ENCODE data around the gene CLINT1.
A peak's percentile ranks its signal among the peaks of the same experiment; 100 is the strongest.

Gene CLINT1

DNA sequence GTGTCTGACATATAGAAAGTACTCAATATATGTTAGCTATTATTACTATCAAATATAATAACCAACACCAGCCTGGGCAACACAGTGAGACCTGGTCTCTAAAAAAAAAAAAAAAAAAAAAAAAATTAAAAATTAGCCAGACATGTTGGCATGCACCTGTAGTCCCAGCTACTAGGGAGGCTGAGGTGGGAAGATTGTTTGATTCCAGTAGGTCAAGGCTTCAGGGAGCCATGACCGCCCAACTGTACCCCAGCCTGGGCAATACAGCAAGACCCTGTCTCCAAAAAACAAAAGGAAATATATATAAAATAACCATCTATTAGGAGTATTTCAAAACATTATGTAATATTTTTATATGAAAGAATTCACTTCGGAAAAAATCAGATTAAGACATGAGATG is 40.6 kb downstream of the CLINT1 start:
- DNase-seq, result no peak

DNA sequence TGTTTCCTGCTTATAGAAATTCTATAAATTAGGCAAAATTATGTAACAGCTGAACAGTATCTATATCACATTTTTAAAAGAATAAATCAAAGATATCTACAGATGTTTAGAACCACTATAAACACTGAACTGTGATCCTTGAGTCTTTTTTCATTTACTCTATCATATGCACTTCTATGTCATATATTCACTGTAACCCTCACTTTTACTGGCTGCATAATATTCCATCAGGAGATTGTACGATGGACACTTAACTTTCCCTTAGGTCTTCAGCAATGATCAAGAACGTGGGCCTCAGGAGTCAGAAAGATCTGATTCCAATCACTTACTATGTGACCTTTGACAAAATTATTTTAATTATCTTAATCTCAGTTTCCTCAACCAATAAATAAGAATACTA is 41.0 kb downstream of the CLINT1 start:
- DNase-seq, result no peak

DNA sequence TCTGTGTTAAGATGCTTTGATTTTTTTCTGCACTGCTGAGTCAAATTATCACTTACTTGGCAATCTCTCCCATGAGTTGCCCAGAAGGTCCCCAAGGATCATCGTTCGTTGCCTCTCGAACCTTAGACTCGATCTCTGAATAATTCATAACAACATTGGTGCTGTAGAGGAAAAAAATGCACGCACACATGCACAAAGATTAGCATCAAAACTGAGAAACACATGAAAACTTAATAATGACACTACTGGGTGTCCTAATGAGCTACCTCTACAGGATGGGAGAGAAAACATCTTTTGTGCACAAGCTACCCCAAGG is 41.6 kb downstream of the CLINT1 start:
- DNase-seq, result no peak

DNA sequence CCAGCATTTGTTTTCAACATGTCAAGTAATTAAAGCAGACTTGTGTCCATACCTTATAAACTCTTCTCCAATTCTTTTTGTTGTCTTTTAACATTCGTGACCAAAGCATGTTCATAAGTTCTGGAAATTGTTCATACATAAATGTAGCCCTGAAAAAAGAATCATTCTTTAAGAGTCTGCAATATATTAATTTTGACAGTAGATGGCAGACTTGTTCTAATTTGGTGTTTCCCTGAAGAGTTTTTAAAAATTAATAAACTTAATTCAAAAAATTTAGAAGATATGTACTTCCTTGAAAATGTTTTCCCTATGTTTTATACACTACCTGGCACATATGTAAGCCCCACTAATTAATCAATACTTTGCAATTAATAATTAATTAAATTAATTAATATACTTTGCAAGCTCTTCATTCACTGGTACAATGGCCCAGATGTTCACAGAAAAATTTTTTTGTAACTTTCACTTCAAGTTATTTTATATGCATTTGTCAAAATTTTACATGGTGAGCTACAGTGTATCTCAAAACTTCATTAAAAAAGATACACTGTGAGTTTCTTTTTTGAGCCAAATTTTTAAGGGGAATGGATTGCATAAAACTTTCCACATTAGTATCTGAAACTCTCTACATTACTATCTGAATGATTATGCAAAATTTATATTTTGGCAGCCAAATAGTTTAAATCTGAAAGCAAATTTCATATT is 42.1 kb downstream of the CLINT1 start:
- DNase-seq, result peak; percentile 28

DNA sequence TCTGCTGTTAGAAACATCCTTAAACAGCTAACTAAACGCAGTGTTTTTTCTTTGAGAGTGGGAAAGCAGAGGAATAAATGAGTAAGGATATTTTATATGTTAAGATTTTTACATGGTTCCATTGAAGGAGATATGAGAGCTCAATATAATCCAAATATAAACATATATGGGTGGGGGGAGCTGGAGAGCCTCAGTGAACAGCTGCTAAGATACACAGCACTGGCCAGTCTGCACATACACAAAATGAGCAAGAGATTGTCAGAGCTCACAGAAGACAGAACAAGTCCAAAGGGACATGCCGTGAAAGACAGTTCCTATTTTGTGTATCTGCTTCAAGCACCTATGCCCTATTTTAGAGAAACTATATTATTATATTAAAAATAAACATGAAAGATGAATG is 46.9 kb downstream of the CLINT1 start:
- no peak for DNase-seq

DNA sequence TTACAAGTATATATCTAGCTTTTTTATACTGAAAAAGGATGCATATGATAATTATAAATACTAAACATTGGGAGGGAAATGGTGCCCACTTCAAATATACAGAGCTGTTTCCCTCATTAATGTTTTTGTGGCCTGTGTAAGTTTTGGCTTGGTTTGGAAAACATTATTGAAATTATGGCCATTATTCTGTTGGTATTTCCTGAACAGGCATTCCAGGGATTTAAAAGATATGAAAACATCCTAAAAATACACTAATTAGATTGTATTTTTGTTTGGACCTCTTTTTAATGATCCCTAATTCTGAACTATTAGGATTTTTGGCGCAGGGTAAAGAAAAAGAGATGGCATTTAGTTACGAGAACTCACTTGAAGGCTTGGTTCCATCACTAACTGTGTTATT is 50.9 kb downstream of the CLINT1 start:
- DNase-seq, result no peak

DNA sequence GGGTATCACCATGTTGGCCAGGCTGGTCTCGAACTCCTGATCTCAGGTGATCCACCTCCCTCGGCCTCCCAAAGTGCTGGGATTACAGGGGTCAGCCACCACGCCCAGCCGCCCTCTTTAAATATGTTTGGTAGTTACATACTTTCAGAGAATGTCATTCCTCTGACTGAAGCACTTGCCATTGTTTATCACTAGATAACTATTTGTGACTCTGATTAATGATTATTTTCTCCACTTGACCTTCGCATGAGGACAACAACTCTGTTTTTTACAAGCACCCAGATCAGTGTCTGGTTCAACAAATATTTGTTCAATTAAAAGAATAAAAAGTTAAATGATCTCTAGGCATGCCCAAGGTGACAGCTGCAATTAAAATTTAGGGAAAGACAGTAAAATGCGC is 56.2 kb downstream of the CLINT1 start:
- DNase-seq, result no peak

DNA sequence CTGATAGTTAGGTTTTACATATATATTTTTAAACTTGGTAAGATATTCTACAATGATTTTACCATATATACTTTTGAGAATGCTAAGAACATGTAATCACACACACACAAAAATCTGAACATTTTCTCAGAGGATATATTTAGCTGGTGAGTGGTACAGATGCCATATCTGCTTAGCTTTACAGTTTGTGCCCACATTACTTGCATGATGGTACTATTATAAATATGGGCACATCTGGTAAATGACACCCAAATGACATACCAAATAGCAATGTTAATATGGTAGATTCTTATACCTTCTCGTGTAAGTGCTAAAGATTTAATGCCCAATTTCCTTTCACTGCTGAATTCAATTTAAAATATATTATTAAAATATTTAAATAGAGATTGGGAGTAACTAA is 58.8 kb downstream of the CLINT1 start:
- no peak for DNase-seq

DNA sequence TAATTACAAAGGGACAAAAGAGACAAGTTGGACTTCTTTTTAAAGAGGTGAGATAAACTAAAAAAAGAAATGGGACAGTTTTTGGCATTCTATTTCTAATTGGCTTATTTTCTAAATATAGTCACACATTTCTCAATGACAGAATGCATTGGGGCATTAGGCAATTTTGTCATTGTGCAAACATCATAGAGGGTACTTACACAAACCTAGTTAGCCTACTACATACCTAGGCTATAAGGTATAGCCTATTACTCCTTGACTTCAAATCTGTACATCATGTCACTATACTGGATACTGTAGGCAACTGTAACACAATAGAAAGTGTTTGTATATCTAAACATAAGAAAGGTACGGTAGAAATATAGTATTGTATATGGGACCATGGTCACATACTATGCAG is 59.4 kb downstream of the CLINT1 start:
- no peak for DNase-seq

DNA sequence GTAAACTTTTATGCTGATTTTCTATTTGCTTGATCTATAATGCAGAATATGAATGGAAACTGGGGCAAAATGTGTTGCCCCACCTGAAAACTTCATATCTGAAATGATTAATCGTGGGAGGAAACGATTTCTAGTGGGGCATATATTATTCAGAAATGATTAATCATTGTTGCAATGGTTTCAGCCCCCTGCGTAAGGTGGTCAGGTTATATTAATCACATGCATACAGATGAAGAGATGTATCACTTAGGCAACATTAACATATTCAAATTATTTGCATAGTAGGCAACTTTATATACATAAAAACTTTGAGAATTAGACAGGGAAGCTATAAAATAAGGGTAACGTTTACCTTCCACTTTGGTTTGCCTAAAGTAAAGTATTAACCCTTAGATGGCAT is 65.6 kb downstream of the CLINT1 start:
- DNase-seq, result no peak

DNA sequence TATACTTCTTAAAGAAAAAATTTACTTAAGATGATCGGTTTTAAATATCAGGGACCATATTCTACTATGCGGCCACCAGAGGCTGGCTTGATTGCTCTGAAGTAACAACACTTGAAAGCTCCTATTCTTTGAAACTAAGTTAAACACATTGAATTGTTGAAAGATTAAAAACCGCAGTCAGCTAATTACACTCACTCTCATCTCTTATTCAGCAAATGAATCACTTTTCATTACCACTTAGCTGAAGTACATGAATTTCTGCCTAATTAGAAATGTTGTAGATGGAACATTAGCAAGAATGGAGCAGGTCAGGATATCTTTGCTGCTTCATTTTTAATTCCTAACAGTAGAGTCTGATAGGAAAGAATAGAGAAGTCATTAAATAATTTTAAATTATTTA is 73.1 kb downstream of the CLINT1 start:
- DNase-seq, result no peak

DNA sequence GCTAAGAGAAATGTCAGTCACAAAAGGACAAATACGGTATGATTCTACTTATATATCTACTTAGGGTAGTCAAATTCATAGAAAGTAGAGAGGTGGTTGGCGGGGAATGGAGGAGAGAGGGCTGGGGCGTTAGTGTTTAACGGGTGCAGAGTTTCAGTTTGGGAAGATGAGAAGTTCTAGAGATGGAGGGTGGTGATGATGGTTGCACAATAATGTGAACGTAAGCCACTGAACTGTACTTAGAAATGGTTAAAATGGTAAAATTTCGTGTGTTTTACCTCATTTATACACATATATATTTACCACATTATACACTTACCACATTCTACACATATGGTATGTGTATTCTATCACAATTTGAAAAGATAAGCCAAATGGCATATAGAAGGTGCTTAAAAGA is 79.7 kb downstream of the CLINT1 start:
- DNase-seq, result no peak

DNA sequence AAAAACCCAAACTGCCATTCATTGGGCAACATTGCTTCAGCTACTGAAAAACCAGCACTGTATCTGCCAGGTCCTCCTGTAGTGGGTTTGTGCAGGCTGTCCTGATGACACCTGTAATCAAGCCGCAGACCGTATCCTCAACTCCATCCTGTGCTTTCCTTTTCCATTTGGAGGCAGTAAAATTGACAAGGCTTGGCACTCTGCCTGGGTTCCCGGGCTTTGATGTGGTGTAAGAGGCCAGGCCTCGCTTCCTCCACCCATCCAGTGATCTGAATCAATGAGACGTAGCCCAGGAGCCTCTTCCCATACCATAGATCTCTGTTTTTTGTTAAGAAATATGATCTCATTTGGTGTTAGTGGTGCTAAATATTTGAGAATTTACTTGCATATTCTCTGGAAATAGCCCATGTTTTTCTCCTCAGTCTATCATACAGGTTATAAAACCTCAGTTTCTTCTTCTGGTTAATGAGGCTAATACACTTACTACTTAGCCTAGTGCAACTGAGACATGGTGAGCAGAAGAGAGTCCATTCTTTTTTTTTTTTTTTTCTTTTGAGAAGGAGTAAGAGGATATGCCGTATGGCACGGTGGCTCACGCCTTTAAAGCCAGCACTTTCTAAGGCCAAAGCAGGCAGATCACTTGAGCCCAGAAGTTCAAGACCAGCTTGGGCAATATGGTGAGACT is 80.7 kb downstream of the CLINT1 start:
- no peak for DNase-seq

DNA sequence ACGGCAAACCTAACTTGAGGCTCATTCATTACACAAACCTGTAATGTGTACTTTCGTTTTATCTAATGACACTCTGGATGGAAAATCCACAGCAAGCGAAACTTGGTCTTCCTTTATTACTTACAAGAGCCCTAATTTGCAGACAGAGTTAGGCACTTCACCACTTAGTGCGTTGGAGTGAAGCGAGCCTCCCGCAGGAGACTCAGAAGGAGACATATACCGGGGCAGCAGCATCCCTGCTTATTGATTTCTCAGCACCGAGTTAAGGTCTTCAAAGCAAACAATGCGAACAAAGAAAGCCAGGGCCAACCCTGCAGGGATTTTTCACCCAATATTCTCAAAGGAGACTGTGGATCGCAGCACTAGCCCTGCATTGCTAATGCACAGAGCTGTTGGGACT is 86.8 kb downstream of the CLINT1 start:
- DNase-seq, result no peak

DNA sequence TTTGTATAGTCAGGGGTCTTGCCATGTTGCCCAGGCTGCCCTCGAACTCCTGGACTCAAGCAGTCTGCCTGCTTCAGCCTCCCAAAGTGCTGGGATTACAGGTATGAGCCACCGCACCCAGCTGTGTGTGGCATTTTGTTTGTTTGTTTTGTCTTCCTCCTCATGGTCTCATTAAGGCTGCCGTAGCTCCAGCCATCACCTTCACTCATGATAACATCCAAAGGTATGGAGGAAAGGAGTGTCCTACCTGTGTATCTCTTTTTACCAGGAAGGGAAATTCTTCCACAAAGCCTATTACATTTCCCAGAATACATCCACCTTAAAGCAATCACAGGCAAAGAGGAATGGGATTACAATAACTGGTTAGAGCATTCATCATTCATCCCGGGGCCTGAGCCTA is 88.3 kb downstream of the CLINT1 start:
- no peak for DNase-seq

DNA sequence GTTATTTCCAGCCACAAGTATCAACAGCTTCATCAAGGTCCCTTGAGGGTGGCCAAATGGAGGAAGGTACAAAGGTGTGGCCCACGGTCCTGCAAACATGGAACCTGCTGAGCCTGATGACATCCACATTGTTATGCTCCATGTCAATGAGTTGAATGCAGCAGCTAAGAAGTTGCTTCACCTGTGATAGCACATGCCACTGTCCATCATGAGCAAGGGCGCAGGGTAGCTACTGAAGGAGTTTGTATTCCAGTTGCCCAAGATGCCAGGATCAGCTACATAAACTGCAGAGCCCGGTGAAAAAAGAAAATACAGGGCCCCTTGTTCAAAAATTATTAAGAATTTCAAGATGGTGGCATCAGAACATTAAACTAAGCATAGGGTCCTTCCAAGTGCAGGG is 91.3 kb downstream of the CLINT1 start:
- DNase-seq, result no peak

DNA sequence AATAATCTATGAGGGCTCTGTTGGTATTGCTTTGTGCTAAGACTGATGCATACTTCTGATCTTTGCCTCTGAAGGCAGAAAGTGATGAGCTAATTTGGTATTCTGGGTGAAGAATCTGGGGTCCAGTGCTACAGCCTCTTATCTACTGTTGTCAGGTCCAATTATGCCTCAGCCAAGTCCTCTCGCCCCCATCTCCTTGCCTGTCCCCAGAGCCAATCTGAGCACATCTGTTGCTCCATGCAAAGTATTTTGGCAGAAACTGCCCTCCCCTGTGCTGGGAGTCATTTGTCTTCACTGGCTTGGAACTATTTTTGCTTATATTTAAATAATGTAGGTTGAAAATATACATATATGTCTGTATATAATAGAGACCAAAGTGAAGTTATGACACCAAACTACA is 92.0 kb downstream of the CLINT1 start:
- DNase-seq, result no peak

DNA sequence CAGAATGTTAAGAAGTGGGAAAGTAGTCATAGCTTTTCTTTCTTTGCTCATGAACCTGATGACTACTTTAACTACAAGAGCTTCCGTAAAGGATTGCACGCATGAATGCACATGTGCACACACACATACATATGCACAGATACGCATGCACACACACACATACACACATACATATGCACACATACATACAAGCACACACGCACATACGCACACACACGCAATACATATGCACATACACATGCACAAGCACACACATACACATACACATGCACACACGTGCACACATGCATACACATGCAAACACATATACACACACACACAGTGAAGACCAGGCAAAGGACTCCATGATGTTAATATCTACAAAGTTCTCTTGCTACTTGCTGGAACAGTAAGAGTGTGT is 92.5 kb downstream of the CLINT1 start:
- DNase-seq, result no peak

DNA sequence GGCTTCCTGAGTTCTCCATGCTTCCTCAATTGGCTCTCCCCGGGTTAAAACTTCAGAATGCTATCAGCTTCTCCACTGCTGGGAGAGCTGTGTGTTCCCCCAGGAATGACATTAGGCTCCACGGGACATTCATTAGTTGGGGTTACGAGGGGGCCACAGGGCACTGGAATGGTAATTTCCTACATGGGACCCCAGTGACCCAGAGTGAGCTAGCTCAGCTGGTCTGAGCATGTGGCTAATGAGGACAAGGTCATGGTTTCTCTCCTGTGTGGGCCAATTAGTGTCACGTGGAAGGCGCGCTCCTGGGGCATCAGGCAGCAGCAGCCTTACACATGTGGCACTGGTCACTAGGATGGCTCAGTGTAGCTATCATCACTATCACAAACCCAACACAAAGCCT is 94.4 kb downstream of the CLINT1 start:
- DNase-seq, result no peak

DNA sequence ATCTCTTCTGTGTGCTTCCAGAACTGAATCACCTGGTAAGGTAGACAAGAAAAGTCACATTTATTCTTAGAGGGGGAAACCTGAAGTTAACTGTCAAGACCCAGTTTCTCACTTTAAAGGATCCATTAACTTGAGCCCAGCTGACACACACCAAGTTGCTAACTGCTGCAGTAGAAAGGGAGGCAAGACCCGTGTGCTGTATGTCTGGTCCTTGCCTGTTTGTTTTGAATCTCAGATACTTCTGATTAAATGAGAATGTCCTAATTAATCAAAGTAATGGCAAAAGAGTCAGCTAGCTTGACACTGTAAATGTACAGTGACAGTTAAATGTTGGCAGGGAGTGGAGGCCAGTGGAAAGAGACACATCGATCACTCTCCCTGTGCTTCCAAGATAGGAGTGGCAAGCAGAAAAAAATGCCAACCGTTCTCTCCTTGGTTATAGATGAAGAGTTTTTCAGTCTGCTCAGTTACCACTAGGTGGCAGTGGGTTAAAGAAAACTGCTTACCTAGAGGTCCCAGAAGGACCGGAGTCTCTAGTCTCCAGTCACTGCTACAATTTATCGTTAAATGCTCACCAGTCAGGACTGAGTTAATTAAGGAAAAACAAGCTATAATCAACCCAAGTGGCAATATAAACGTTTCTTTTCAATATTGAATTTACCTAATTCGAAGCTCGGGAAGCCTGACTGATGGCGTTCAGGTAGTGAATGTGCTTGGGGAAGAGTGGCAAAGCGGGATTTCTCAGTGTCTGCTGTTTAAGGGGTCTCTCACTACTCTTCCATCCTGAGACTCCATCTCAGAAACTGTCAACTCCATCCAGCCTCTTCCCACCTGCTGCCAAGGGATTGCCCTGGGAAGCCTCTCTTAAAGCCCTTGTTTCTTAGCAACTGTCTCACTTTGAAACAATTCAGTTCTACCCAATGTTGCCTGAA is 97.0 kb downstream of the CLINT1 start:
- DNase-seq, result peak; percentile 59

DNA sequence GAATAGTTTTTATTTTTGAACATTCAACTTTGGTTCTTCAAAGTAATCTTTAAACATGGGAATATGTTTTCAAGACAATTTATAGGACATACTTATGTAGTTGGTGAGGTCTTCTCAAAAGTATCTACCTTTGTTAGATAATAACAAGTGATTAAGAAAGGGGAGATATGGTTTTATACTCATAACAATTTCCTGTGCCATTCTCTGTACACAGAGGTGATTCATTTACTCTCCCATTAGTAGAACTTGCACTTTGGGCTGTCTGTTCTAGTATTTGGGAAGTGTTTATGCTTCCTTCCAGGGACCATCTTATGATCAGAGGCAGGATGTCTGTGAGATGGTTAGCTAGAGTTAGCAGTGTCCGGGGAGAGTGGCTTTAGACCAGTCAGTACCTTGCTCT is 100.2 kb downstream of the CLINT1 start:
- no peak for DNase-seq

DNA sequence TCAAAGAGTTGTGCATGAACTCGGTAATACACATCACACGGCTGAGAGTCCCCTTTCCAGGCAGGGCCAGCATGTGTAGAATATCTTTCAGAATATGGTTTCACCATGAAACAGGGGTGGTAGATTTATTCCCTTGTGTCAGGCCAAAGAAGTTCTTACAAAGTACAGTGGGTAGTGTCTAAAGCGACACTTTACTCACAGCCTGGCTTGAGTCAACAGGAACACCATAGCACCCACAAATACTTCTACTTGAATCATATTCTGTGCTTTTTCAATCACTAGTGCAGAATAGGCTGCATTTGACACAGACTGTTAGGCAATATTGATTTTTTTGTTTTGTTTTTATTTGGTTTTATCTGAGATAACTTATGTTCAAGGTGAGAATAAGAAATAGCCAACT is 102.8 kb downstream of the CLINT1 start:
- no peak for DNase-seq

DNA sequence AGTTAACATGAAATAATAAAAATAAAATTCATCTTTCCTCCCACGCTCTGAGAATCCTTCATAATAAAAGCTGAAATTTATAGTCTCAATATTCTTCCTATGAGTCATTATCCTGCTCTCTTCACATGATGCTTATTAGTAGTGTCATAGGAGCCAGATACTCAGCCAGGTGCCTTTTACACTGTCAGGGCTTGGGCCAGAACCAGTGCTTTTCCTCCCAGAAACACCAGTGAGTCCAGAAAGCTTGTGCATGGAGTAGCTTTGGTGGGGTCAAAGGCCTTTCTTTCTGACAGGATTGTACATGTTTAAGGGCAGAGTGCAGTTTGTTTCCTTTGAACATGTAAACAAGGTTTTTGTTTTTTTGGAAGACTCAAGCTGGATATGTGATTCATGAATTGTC is 108.6 kb downstream of the CLINT1 start:
- DNase-seq, result no peak

DNA sequence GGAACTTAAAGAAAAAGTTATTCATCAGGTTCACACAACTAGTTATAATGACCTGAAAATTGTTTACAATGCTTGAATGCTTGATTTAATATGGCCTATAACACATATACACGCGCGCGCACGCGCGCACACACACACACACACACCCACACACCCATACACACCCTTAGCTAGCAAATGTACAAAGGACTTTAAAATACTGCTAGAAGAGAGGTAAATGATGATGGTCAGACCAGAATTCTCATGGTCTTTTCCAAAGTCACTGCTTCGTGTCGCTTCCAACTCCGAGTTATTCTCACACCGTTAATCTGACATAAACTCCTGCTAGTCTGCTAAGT is 109.5 kb downstream of the CLINT1 start:
- no peak for DNase-seq

All from CD4-positive, alpha-beta T cell treated with Interleukin-10 for 1 hour (primary cell).